Vagina (tissue), 2 donors: ENCODE results near the gene IRF2BPL. TPM values are rescaled to one million over a fixed set of nuclear protein-coding genes. Genes with fewer than 3 reads are reported as not detected.

Experiments used
- DNase-seq, 2 donors: peaks; one replicate each; pipeline ENCODE4 v3.0.0-alpha.2; 2017; ENCODE audit errors: extremely low spot score in 2 of 2
- H3K27ac ChIP-seq: fragments of 200-600 bp; sonication (generic); one replicate; pipeline ENCODE4 v1.5.1; 2019
- H3K27me3 ChIP-seq: fragments of 200-600 bp; sonication (generic); one replicate; pipeline ENCODE4 v1.5.1; 2019
- H3K36me3 ChIP-seq, 2 donors: fragments of 200-600 bp; sonication (generic); one replicate each; pipeline ENCODE4 v1.5.1; 2017 to 2019
- H3K4me1 ChIP-seq: fragments of 200-600 bp; sonication (generic); one replicate; pipeline ENCODE4 v1.5.1; 2019
- H3K4me3 ChIP-seq, 2 donors: fragments of 200-600 bp; sonication (generic); 1 replicate in 1 of 2; 2 replicates in 1 of 2; pipeline ENCODE4 v1.5.1; 2016 to 2019
- H3K9me3 ChIP-seq: fragments of 200-600 bp; sonication (generic); one replicate; pipeline ENCODE4 v1.5.1; 2019
- POLR2A ChIP-seq, 2 donors: fragments of 450-650 bp; IDR thresholded peaks; one replicate each; pipeline ENCODE4 v1.6.1; 2017; ENCODE audit warnings: antibody characterized with exemption in 2 of 2, mild to moderate bottlenecking in 2 of 2, moderate library complexity in 2 of 2
- POLR2AphosphoS5 ChIP-seq, 2 donors: sonication (generic); formaldehyde crosslinking; IDR thresholded peaks; one replicate each; pipeline ENCODE4 v1.9.0; 2017; ENCODE audit warnings: antibody characterized with exemption in 2 of 2, mild to moderate bottlenecking in 2 of 2, low read depth in 1 of 2; ENCODE audit not compliant: insufficient read depth in 1 of 2
- intact Hi-C: fragments of 100-400 bp; cut with DNase I; formaldehyde crosslinking; loops from one replicate; pipeline ENCODE4 v1.15.1; 2023
- total RNA-seq: library from RNA; depleted of rRNA; stranded (reverse); fragments of >200 nt; gene quantifications from one replicate; pipeline ENCODE4 v1.2.3, GENCODE V29; 2016
- TF ChIP-seq, protein P1 (sequence below), 3 experiments: fragments of 450-650 bp in 2 of 3; fragments of 200-600 bp in 1 of 3; sonication (generic) in 1 of 3; IDR thresholded peaks; one replicate each; pipeline ENCODE4 v1.5.1; 2017 to 2019; ENCODE audit warnings: antibody characterized with exemption in 3 of 3, mild to moderate bottlenecking in 2 of 3, moderate library complexity in 2 of 3

Gene IRF2BPL
- total RNA-seq, 1 donor from 2014 or later = 51.1 TPM

- Histone ChIP-seq H3K9me3 (no peaks in the 10 kb centered on the region), H3K4me1 (peaks cover 19% of the 10 kb centered on the region), H3K27ac (peak overlapping the region; percentile 39), H3K4me3 (peak overlapping the region in 1 of 2 donors; percentile 6), H3K27me3 (no peaks in the 10 kb centered on the region), H3K36me3 (no peaks in the 10 kb centered on the region)
- peak in 1 of 2 donors; percentile 21 for TF ChIP-seq POLR2AphosphoS5 (IDR thresholded peaks at IDR 0.05; ENCODE audit: insufficient read depth in 1 of 2, low read depth in 1 of 2)
- TF ChIP-seq POLR2A (IDR thresholded peaks at IDR 0.05) = no peak
- intact Hi-C loops = no loop called here
- no peak for DNase-seq
Observed at GRCh38 chr14:77000340-77001270, 27.9 kb downstream of the IRF2BPL start.

GRCh38 chr14:76998910-76999309, 29.6 kb downstream of the IRF2BPL start:
- H3K4me1 ChIP-seq = peaks cover 15% of the 10 kb centered on the region
- no peak overlapping the region for H3K27ac ChIP-seq
- TF ChIP-seq POLR2A (IDR thresholded peaks at IDR 0.05) = no peak
- TF ChIP-seq POLR2AphosphoS5 (IDR thresholded peaks at IDR 0.05; ENCODE audit: insufficient read depth in 1 of 2, low read depth in 1 of 2) = no peak
- TF ChIP-seq, protein P1, sequence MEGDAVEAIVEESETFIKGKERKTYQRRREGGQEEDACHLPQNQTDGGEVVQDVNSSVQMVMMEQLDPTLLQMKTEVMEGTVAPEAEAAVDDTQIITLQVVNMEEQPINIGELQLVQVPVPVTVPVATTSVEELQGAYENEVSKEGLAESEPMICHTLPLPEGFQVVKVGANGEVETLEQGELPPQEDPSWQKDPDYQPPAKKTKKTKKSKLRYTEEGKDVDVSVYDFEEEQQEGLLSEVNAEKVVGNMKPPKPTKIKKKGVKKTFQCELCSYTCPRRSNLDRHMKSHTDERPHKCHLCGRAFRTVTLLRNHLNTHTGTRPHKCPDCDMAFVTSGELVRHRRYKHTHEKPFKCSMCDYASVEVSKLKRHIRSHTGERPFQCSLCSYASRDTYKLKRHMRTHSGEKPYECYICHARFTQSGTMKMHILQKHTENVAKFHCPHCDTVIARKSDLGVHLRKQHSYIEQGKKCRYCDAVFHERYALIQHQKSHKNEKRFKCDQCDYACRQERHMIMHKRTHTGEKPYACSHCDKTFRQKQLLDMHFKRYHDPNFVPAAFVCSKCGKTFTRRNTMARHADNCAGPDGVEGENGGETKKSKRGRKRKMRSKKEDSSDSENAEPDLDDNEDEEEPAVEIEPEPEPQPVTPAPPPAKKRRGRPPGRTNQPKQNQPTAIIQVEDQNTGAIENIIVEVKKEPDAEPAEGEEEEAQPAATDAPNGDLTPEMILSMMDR (IDR thresholded peaks at IDR 0.05) = no peak
- no peak for DNase-seq
- no peaks in the 10 kb centered on the region for H3K27me3 ChIP-seq
- intact Hi-C loops = no loop called here
- no peaks in the 10 kb centered on the region for H3K36me3 ChIP-seq
- H3K4me3 ChIP-seq = no peak overlapping the region
- H3K9me3 ChIP-seq = no peaks in the 10 kb centered on the region

DNA sequence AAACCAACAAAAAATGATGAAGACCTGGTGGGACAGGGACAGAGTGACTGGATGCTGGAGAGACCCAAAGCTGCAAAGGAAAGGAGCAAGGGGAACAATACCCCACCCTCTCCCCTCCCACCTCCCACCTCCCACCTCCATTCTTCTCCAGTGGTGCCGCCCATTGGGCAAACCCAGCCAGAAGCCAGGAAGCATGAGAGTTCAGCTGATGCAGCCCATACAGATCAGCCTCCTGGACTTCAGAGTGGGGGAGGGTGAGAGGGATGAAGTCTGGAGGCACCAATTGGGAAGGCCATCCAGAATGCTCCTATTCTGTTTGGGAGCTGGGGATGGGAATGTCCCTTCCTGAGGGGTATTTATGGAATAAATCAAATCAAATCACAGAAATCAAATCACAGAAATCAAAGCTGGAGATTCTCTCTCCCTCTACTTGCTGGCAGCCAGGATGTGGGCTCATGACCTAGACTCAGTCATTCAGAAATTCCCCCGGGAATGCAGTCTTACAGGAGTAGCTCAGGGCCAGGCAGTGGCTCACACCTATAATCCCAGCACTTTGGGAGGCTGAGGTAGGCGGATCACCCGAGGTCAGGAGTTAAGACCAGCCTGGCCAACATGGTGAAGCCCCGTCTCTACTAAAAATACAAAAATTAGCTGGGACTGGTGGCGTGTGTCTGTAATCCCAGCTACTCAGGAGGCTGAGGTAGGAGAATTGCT, 31.1 kb downstream of the IRF2BPL start:
- Histone ChIP-seq H3K9me3 (no peaks in the 10 kb centered on the region), H3K27me3 (no peaks in the 10 kb centered on the region), H3K27ac (no peak overlapping the region), H3K36me3 (no peaks in the 10 kb centered on the region), H3K4me3 (no peak overlapping the region), H3K4me1 (peaks cover 15% of the 10 kb centered on the region)
- DNase-seq = no peak
- TF ChIP-seq POLR2A (IDR thresholded peaks at IDR 0.05) (no peak), POLR2AphosphoS5 (IDR thresholded peaks at IDR 0.05; ENCODE audit: insufficient read depth in 1 of 2, low read depth in 1 of 2) (no peak)
- TF ChIP-seq, protein P1 (IDR thresholded peaks at IDR 0.05) = no peak
- intact Hi-C loops = no loop called here

DNA sequence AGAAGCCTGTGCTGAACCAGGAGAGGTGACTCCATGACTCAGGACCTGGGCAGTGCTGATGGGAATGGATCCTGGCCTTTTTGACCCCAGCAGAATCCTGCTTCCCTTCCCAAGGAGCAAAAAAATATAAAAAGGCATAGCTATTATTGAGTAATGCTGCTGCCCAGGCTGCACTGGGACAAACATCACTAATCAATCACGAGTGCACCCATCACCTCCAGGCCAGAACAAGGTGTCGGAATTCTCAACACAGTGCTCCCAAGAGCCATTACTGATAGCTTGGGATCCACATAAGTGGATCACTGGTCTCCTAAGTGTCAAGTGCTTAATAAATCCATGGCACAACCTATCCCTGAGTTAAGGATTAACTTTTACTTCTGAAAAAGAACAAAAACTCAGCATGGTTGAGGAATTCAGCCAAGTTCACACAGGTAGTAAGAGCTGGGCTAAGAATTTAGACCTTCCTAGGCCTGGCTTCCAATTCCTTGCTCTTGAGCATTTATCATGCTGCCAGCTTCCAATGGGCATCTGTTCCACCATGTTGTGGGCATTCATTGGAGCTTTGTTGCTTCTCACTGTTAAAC, 31.9 kb downstream of the IRF2BPL start:
- no peak overlapping the region for H3K4me3 ChIP-seq
- no peak overlapping the region for H3K27ac ChIP-seq

More for the DNA sequence above, 31.9 kb downstream of the IRF2BPL start:
- H3K9me3 ChIP-seq = no peaks in the 10 kb centered on the region
- TF ChIP-seq POLR2A (IDR thresholded peaks at IDR 0.05) (no peak), POLR2AphosphoS5 (IDR thresholded peaks at IDR 0.05; ENCODE audit: insufficient read depth in 1 of 2, low read depth in 1 of 2) (no peak)
- TF ChIP-seq, protein P1 (IDR thresholded peaks at IDR 0.05) = no peak
- intact Hi-C loops = no loop called here
- H3K27me3 ChIP-seq = no peaks in the 10 kb centered on the region
- peaks cover 15% of the 10 kb centered on the region for H3K4me1 ChIP-seq
- H3K36me3 ChIP-seq = no peaks in the 10 kb centered on the region
- no peak for DNase-seq
